GM10847 (cell line): ENCODE results near the gene ALKBH7.

Experiments used
- POLR2A ChIP-seq: IDR thresholded peaks from 2 replicates; pipeline ENCODE4 v1.6.1; 2011; ENCODE audit not compliant: insufficient read length; ENCODE audit errors: extremely low read depth

Gene ALKBH7

GRCh38 chr19:6372594-6373095 is at the start of gene ALKBH7:
Gene ALKBH7, plus strand, starts transcription at chr19:6372794. Its CDS starts 27 bp downstream, at chr19:6372821.
- TF ChIP-seq POLR2A, result peak; percentile 18

- no peak for TF ChIP-seq POLR2A
Observed at GRCh38 chr19:6324757-6325156, 47.8 kb upstream of the ALKBH7 start.

GRCh38 chr19:6325614-6326013 is 47.0 kb upstream of the ALKBH7 start:
- TF ChIP-seq POLR2A, result no peak

GRCh38 chr19:6326815-6327214 is 45.8 kb upstream of the ALKBH7 start:
- no peak for TF ChIP-seq POLR2A

- TF ChIP-seq POLR2A, result no peak
Observed at GRCh38 chr19:6333439-6333838, 39.2 kb upstream of the ALKBH7 start, which contains the start of gene ACER1. Gene ACER1, minus strand, starts transcription at chr19:6333612. Its CDS starts 61 bp downstream, at chr19:6333551.

GRCh38 chr19:6334490-6335285 is 37.9 kb upstream of the ALKBH7 start:
- no peak for TF ChIP-seq POLR2A

GRCh38 chr19:6340493-6341201 is 31.9 kb upstream of the ALKBH7 start:
- no peak for TF ChIP-seq POLR2A

GRCh38 chr19:6343462-6343861 is 29.1 kb upstream of the ALKBH7 start:
- no peak for TF ChIP-seq POLR2A

- no peak for TF ChIP-seq POLR2A
Observed at GRCh38 chr19:6350688-6351087, 21.9 kb upstream of the ALKBH7 start.

GRCh38 chr19:6352381-6353165 is 20.0 kb upstream of the ALKBH7 start:
- no peak for TF ChIP-seq POLR2A

GRCh38 chr19:6354098-6354674 is 18.4 kb upstream of the ALKBH7 start:
- TF ChIP-seq POLR2A, result no peak

GRCh38 chr19:6357174-6357573 is 15.4 kb upstream of the ALKBH7 start:
- no peak for TF ChIP-seq POLR2A

GRCh38 chr19:6358003-6358402 is 14.6 kb upstream of the ALKBH7 start:
- TF ChIP-seq POLR2A, result no peak

- no peak for TF ChIP-seq POLR2A
Observed at GRCh38 chr19:6359568-6360341, 12.8 kb upstream of the ALKBH7 start.
